ENCODE data around the gene KIF27.
"Not testable (repeated sequence)": the region's sequence is repeated elsewhere in the genome, so short reads cannot be mapped to it uniquely, and the experiment has no call there.

DNA sequence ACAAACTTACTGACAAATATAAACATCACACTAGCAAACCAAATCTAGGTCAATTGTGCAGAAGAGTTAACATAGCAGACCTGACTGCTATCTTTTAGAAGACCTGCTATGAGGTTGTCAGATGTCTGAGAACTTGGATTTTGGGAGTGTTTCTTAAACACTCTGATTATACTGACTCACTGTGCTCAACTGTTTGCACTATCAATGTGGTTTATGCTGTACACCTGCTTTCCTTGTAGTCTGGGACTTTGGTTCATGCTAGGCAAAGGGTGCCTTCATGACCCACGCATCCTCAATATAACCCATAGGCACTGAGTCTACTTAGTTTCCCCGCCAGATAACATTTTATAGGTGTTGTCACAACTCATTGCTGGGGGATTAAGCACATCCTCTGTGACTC is 26.9 kb downstream of the KIF27 start:
- TF ChIP-seq SMC3 (IDR thresholded peaks at IDR 0.05; ENCODE audit: low read depth, low read length); RAD21 (IDR thresholded peaks at IDR 0.05; ENCODE audit: low read length); RFX5 (IDR thresholded peaks at IDR 0.05; ENCODE audit: low read depth, low read length); POLR2A (IDR thresholded peaks at IDR 0.05; ENCODE audit: low read depth, low read length): not testable (repeated sequence)
- TF ChIP-seq, protein P1, sequence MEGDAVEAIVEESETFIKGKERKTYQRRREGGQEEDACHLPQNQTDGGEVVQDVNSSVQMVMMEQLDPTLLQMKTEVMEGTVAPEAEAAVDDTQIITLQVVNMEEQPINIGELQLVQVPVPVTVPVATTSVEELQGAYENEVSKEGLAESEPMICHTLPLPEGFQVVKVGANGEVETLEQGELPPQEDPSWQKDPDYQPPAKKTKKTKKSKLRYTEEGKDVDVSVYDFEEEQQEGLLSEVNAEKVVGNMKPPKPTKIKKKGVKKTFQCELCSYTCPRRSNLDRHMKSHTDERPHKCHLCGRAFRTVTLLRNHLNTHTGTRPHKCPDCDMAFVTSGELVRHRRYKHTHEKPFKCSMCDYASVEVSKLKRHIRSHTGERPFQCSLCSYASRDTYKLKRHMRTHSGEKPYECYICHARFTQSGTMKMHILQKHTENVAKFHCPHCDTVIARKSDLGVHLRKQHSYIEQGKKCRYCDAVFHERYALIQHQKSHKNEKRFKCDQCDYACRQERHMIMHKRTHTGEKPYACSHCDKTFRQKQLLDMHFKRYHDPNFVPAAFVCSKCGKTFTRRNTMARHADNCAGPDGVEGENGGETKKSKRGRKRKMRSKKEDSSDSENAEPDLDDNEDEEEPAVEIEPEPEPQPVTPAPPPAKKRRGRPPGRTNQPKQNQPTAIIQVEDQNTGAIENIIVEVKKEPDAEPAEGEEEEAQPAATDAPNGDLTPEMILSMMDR (conservative IDR thresholded peaks at IDR 0.05; ENCODE audit: low read depth, low read length) = not testable (repeated sequence)
